ENCODE measurements around the gene PPIC.
A peak's percentile ranks its signal among the peaks of the same experiment; 100 is the strongest.

PPIC gene

DNA sequence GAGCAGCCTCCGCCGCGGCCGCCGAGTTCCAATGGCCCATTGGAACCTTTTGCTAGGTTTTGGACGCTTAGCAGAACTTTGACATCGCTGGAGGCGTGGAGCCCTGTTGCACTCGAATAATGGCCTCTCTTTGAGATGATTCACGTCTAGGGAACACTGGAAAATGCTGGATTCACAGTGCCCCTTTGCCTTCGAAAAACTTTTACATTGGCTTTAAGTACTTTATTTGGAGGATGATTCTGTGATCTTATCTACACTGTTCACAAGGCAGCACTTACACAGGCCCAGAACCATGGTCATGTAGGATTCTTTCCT lies 536 bp upstream of the PPIC start:
- Mint-ChIP-seq H3K9me3 (no peaks in the 10 kb centered on the region), H3K36me3 (no peaks in the 10 kb centered on the region), H3K4me1 (peaks cover 8% of the 10 kb centered on the region), H3K27me3 (peaks cover 54% of the 10 kb centered on the region), H3K4me3 (no peak overlapping the region), H3K27ac (no peak overlapping the region)
- no peak for DNase-seq
- CTCF ChIA-PET = no interaction called here

GRCh38 chr5:123035918-123036390 lies 571 bp downstream of the PPIC start:
- H3K36me3 Mint-ChIP-seq = no peaks in the 10 kb centered on the region

DNA sequence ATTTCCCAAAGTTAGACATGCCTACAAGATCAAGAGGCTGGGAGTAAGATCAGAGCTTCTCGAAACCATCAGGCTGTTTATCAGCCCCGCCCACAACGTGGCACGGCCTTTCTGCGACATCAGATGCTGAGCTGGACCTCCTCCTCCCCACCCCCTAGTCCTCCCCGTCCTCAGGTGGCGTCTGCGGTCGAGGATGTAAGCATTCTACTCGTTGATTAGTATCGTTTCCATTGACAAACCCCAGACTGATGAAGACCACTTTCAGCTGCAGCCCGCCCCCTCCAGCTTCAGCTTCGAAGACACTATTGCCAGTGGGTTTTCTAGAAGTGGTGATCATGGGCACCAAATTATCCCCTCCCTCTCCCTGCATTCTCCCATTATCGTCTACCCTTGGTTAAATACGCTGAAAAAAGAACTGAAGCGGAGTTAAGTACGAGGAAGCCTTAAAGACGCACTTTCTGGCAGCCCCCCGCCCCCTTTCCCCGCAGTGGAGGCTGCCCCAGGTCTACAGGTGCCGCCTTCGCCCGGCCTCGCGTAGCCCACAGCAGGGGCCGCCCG lies 1.1 kb downstream of the PPIC start:
- CTCF ChIA-PET = no interaction called here
- Mint-ChIP-seq H3K4me3 (peak overlapping the region; percentile 32), H3K9me3 (no peaks in the 10 kb centered on the region), H3K27ac (no peak overlapping the region), H3K4me1 (peaks cover 8% of the 10 kb centered on the region), H3K36me3 (no peaks in the 10 kb centered on the region), H3K27me3 (peaks cover 54% of the 10 kb centered on the region)
- DNase-seq = peak; percentile 23

More at GRCh38 chr5:123035918-123036390, 571 bp downstream of the PPIC start:
- Mint-ChIP-seq H3K4me1 (peaks cover 8% of the 10 kb centered on the region), H3K4me3 (no peak overlapping the region), H3K27me3 (peaks cover 54% of the 10 kb centered on the region), H3K27ac (no peak overlapping the region), H3K9me3 (no peaks in the 10 kb centered on the region)
- DNase-seq = no peak
- CTCF ChIA-PET = no interaction called here

- DNase-seq = no peak
- Mint-ChIP-seq H3K27ac (no peak overlapping the region), H3K9me3 (no peaks in the 10 kb centered on the region), H3K4me1 (peaks cover 8% of the 10 kb centered on the region), H3K36me3 (no peaks in the 10 kb centered on the region), H3K4me3 (no peak overlapping the region), H3K27me3 (peaks cover 47% of the 10 kb centered on the region)
- CTCF ChIA-PET = no interaction called here
These were observed 3.3 kb downstream of the PPIC start for GRCh38 chr5:123033157-123033671.

- CTCF ChIA-PET = no interaction called here
- no peak overlapping the region for H3K4me3 Mint-ChIP-seq
These were observed 8.3 kb downstream of the PPIC start for GRCh38 chr5:123028222-123028621.

GRCh38 chr5:123014689-123015088 lies 21.8 kb downstream of the PPIC start:
- Mint-ChIP-seq H3K9me3 (no peaks in the 10 kb centered on the region), H3K4me1 (no peaks in the 10 kb centered on the region), H3K4me3 (no peak overlapping the region), H3K27ac (no peak overlapping the region), H3K36me3 (no peaks in the 10 kb centered on the region), H3K27me3 (no peaks in the 10 kb centered on the region)
- no peak for DNase-seq
- CTCF ChIA-PET = no interaction called here

More at GRCh38 chr5:123028222-123028621, 8.3 kb downstream of the PPIC start:
- no peak for DNase-seq
- H3K9me3 Mint-ChIP-seq = no peaks in the 10 kb centered on the region
- H3K4me1 Mint-ChIP-seq = no peaks in the 10 kb centered on the region
- no peaks in the 10 kb centered on the region for H3K36me3 Mint-ChIP-seq
- H3K27me3 Mint-ChIP-seq = peaks cover 11% of the 10 kb centered on the region
- H3K27ac Mint-ChIP-seq = no peak overlapping the region

DNA sequence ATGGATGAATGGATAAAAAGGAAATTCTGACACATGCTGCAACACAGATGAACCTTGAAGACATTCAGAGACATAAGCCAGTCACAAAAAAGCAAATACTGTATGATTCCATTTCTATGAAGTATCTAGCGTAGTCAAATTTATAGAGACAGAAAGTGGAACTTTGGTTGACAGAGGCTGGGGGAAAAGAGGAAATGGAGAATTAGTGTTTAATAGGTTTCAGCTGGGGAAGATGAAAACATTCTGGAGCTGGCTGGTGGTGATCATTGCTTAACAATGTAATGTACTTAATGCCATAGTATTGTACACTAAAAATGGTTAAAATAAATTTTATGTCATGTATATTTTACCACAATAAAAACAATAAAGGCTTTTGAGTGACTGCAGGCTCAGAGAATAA lies 24.2 kb downstream of the PPIC start:
- no peaks in the 10 kb centered on the region for H3K4me1 Mint-ChIP-seq
- no peak overlapping the region for H3K4me3 Mint-ChIP-seq
- CTCF ChIA-PET = no interaction called here
- H3K27me3 Mint-ChIP-seq = no peaks in the 10 kb centered on the region
- H3K27ac Mint-ChIP-seq = no peak overlapping the region
- H3K9me3 Mint-ChIP-seq = no peaks in the 10 kb centered on the region
- H3K36me3 Mint-ChIP-seq = no peaks in the 10 kb centered on the region
- no peak for DNase-seq

GRCh38 chr5:123007754-123008153 lies 28.8 kb downstream of the PPIC start:
- no peak for DNase-seq
- Mint-ChIP-seq H3K9me3 (no peaks in the 10 kb centered on the region), H3K27me3 (no peaks in the 10 kb centered on the region), H3K4me1 (no peaks in the 10 kb centered on the region), H3K4me3 (no peak overlapping the region), H3K27ac (no peak overlapping the region), H3K36me3 (no peaks in the 10 kb centered on the region)
- CTCF ChIA-PET = no interaction called here

DNA sequence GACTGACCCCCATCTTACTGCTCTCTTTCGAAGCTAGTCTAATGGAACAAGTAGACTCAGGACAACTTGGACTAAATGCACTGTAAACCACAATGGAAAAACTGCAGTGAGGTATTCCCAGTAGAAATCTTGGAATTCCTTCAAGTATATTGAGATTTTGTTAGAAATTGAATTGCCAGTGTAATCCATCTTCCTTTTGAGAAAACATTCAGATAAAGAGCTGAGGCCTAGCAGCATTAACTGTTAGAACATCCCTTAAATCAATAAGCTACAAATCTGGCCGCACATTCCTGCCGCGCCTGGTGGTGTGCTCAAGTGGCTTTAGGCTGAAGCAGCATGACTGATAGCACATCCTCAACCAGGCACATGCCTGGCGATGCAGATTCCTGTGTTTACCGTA lies 29.3 kb downstream of the PPIC start:
- DNase-seq = no peak
- CTCF ChIA-PET = no interaction called here

GRCh38 chr5:123001808-123002207 lies 34.7 kb downstream of the PPIC start:
- H3K4me3 Mint-ChIP-seq = no peak overlapping the region
- H3K27ac Mint-ChIP-seq = no peak overlapping the region
- DNase-seq = no peak
- no peaks in the 10 kb centered on the region for H3K4me1 Mint-ChIP-seq
- H3K27me3 Mint-ChIP-seq = no peaks in the 10 kb centered on the region
- no peaks in the 10 kb centered on the region for H3K9me3 Mint-ChIP-seq
- CTCF ChIA-PET = no interaction called here
- no peaks in the 10 kb centered on the region for H3K36me3 Mint-ChIP-seq

More for the DNA sequence above, 29.3 kb downstream of the PPIC start:
- H3K36me3 Mint-ChIP-seq = no peaks in the 10 kb centered on the region
- H3K27ac Mint-ChIP-seq = no peak overlapping the region
- no peak overlapping the region for H3K4me3 Mint-ChIP-seq
- H3K27me3 Mint-ChIP-seq = no peaks in the 10 kb centered on the region
- no peaks in the 10 kb centered on the region for H3K9me3 Mint-ChIP-seq
- no peaks in the 10 kb centered on the region for H3K4me1 Mint-ChIP-seq

- H3K27me3 Mint-ChIP-seq = no peaks in the 10 kb centered on the region
These were observed 35.8 kb downstream of the PPIC start for GRCh38 chr5:123000731-123001130.

GRCh38 chr5:122999947-123000563 lies 36.5 kb downstream of the PPIC start:
- Mint-ChIP-seq H3K27me3 (no peaks in the 10 kb centered on the region), H3K27ac (no peak overlapping the region), H3K9me3 (no peaks in the 10 kb centered on the region), H3K36me3 (no peaks in the 10 kb centered on the region), H3K4me1 (no peaks in the 10 kb centered on the region), H3K4me3 (no peak overlapping the region)
- CTCF ChIA-PET = no interaction called here
- peak; percentile 53 for DNase-seq

More at GRCh38 chr5:123000731-123001130, 35.8 kb downstream of the PPIC start:
- Mint-ChIP-seq H3K4me3 (no peak overlapping the region), H3K27ac (no peak overlapping the region), H3K36me3 (no peaks in the 10 kb centered on the region), H3K4me1 (no peaks in the 10 kb centered on the region), H3K9me3 (no peaks in the 10 kb centered on the region)
- CTCF ChIA-PET = no interaction called here
- no peak for DNase-seq

DNA sequence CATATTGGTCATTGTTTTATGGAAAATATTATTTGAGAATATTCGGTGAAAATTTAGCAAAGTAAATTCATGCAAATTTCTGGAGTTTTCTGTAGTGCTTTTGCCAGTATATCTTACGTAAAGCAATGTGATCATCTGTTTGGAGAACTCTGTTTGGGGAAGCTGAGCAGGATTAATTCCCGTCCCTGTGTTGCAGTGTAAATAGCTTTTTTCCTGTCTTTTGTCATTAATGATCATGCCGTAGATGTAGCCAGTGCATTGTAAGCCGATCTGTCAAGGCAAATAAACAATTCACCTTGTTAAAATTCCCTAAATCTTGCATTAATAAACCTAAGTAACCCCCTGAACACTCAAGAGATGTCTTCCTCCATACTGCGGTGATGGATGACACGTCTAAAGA lies 39.2 kb downstream of the PPIC start:
- H3K27ac Mint-ChIP-seq = no peak overlapping the region
- no peaks in the 10 kb centered on the region for H3K36me3 Mint-ChIP-seq
- CTCF ChIA-PET = no interaction called here
- H3K9me3 Mint-ChIP-seq = no peaks in the 10 kb centered on the region
- H3K27me3 Mint-ChIP-seq = no peaks in the 10 kb centered on the region
- H3K4me3 Mint-ChIP-seq = no peak overlapping the region
- no peak for DNase-seq
- no peaks in the 10 kb centered on the region for H3K4me1 Mint-ChIP-seq

GRCh38 chr5:122996091-122996490 lies 40.4 kb downstream of the PPIC start:
- H3K27ac Mint-ChIP-seq = no peak overlapping the region
- CTCF ChIA-PET = no interaction called here
- no peak for DNase-seq
- no peaks in the 10 kb centered on the region for H3K4me1 Mint-ChIP-seq
- no peaks in the 10 kb centered on the region for H3K9me3 Mint-ChIP-seq
- H3K4me3 Mint-ChIP-seq = no peak overlapping the region
- no peaks in the 10 kb centered on the region for H3K36me3 Mint-ChIP-seq
- H3K27me3 Mint-ChIP-seq = no peaks in the 10 kb centered on the region

DNA sequence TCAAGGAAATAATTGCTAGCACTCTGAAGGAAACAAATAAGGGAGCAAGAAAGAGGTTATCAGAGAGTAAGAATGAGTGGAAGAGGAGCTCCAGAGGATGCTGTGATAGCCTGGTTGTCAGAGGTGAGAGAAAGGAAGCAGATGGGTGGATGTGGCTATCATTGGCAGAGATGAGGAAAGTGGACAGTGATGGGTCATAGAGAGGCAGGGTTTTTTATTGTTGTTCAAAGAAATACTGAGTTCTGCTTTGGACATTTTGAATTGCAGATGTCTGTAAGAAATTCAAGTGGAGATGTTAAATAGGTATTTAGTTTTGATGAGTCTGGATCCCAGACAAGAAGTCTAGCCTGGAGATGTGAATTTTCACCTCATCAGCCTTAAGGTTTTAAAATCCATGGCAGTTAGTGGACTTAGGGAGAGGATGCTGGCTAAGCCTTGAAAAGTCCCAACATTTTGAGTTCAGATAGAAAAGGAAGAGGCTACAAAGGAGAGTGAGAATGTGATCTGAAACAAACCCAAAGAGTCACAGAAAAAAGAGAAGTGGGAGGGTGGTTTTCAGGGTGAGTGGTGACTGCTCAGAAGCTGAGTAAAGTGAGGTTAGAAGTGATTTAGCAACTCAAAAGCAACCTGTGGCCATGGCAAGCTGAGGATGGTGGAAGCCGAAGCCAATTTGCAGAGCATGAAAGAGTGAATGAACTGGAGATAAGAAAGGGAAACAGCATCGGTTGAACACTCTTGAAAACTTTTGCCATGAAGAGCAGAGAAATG lies 50.4 kb downstream of the PPIC start:
- Mint-ChIP-seq H3K27ac (no peak overlapping the region), H3K4me3 (no peak overlapping the region), H3K27me3 (peaks cover 4% of the 10 kb centered on the region), H3K9me3 (no peaks in the 10 kb centered on the region), H3K36me3 (no peaks in the 10 kb centered on the region), H3K4me1 (no peaks in the 10 kb centered on the region)
- no peak for DNase-seq
- CTCF ChIA-PET = no interaction called here

Measured in activated naive CD4-positive, alpha-beta T cell treated with anti-CD3 and anti-CD28 coated beads, Interleukin-2, amount 10 ng/mL, durations not matched to agents 7 days and 5 days (primary cell).